IMR-90 (cell line): ENCODE measurements around the gene PPP6C. TPM values are rescaled to one million over a fixed set of nuclear protein-coding genes. Genes with fewer than 3 reads are reported as not detected.

ENCODE experiments used
- ATAC-seq: fragments of 200-7000 bp; cut with Tn5 transposase; 2 replicates; pipeline ENCODE4 v1.9.1; 2020; ENCODE audit warnings: low read depth, mild to moderate bottlenecking, moderate library complexity
- BruUV-seq: library from RNA; stranded (reverse); fragments of 400-500 nt; replicated peaks from 2 replicates; lab custom pipeline; 2021; lab: Mats Ljungman, UMichigan
- CTCF ChIA-PET: fragments of 300-600 bp; formaldehyde crosslinking; extraction: SDS; loops from one replicate; lab custom pipeline; 2021; ENCODE audit warnings: antibody characterized with exemption; lab: Yijun Ruan, JAX
- POLR2A ChIA-PET: fragments of 300-600 bp; sonication (Branson Sonifier 250); formaldehyde crosslinking; loops from one replicate; lab custom pipeline; 2022; ENCODE audit warnings: antibody characterized with exemption; ENCODE audit not compliant: unreplicated experiment; lab: Charles Lee
- DNase-seq: peaks from one replicate; pipeline ENCODE4 v3.0.0; 2013
- H2AFZ ChIP-seq: replicated peaks from 2 replicates; pipeline ENCODE3; 2013; ENCODE audit warnings: low read length, mild to moderate bottlenecking; ENCODE audit not compliant: poor library complexity
- H2AK5ac ChIP-seq: 2 replicates; pipeline ENCODE4 v1.6.1; 2013; ENCODE audit warnings: low read depth, low read length, inconsistent platforms
- H2AK9ac ChIP-seq: replicated peaks from 2 replicates; pipeline ENCODE3; 2013; ENCODE audit warnings: mild to moderate bottlenecking, low read depth, low read length, moderate library complexity; ENCODE audit not compliant: poor library complexity
- H2BK120ac ChIP-seq: 2 replicates; pipeline ENCODE4 v1.6.1; 2013; ENCODE audit warnings: low read depth, low read length, inconsistent platforms
- H2BK15ac ChIP-seq: 3 replicates; pipeline ENCODE4 v1.6.1; 2013; ENCODE audit warnings: low read depth, low read length, inconsistent platforms
- H2BK20ac ChIP-seq: 2 replicates; pipeline ENCODE4 v1.6.1; 2013; ENCODE audit warnings: low read depth, mild to moderate bottlenecking, inconsistent platforms, low read length, moderate library complexity
- H2BK5ac ChIP-seq: 2 replicates; pipeline ENCODE4 v1.6.1; 2013; ENCODE audit warnings: mild to moderate bottlenecking, low read depth, low read length, inconsistent platforms; ENCODE audit not compliant: poor library complexity, severe bottlenecking
- H3K14ac ChIP-seq: replicated peaks from 2 replicates; pipeline ENCODE4 v1.6.1; 2013; ENCODE audit warnings: low read depth, low read length, inconsistent platforms
- H3K18ac ChIP-seq: 2 replicates; pipeline ENCODE4 v1.6.1; 2013; ENCODE audit warnings: low read depth, low read length, control low read depth
- H3K23ac ChIP-seq: 2 replicates; pipeline ENCODE4 v1.6.1; 2013; ENCODE audit warnings: low read depth, low read length, inconsistent platforms
- H3K27ac ChIP-seq: 2 replicates; pipeline ENCODE4 v1.5.1; 2013; ENCODE audit warnings: mild to moderate bottlenecking, control low read depth, low read length; ENCODE audit not compliant: insufficient read depth
- H3K27me3 ChIP-seq: 2 replicates; pipeline ENCODE4 v1.6.1; 2013; ENCODE audit warnings: low read length; ENCODE audit not compliant: control insufficient read depth, insufficient read depth
- H3K36me3 ChIP-seq: 2 replicates; pipeline ENCODE4 v1.6.1; 2013; ENCODE audit warnings: low read length, mixed read lengths; ENCODE audit not compliant: control insufficient read depth, insufficient read depth
- H3K4ac ChIP-seq: 2 replicates; pipeline ENCODE4 v1.6.1; 2013; ENCODE audit warnings: low read depth, low read length, inconsistent platforms
- H3K4me1 ChIP-seq: 2 replicates; pipeline ENCODE4 v1.6.1; 2013; ENCODE audit warnings: low read length, mixed read lengths; ENCODE audit not compliant: control insufficient read depth, insufficient read depth
- H3K4me2 ChIP-seq: 2 replicates; pipeline ENCODE4 v1.6.1; 2013; ENCODE audit warnings: low read depth, mild to moderate bottlenecking, control low read depth, low read length, moderate library complexity
- H3K4me3 ChIP-seq: 2 replicates; pipeline ENCODE4 v1.5.1; 2013; ENCODE audit warnings: low read depth, mild to moderate bottlenecking, control low read depth, low read length, moderate library complexity; ENCODE audit not compliant: insufficient read depth
- H3K56ac ChIP-seq: 2 replicates; pipeline ENCODE4 v1.6.1; 2013; ENCODE audit warnings: low read length, inconsistent platforms; ENCODE audit not compliant: insufficient read depth; ENCODE audit errors: extremely low read depth
- H3K79me1 ChIP-seq, 2 experiments: 2 replicates each; pipeline ENCODE4 v1.6.1; 2013; ENCODE audit warnings: low read length in 2 of 2, inconsistent platforms in 1 of 2, low read depth in 1 of 2
- H3K9ac ChIP-seq: 2 replicates; pipeline ENCODE4 v1.6.1; 2013; ENCODE audit warnings: low read depth, low read length, control low read depth
- H3K9me1 ChIP-seq: 2 replicates; pipeline ENCODE4 v1.6.1; 2013; ENCODE audit warnings: low read length, inconsistent platforms; ENCODE audit not compliant: insufficient read depth
- H3K9me3 ChIP-seq: 2 replicates; pipeline ENCODE4 v1.6.1; 2013; ENCODE audit warnings: low read length; ENCODE audit not compliant: control insufficient read depth, insufficient read depth
- H4K20me1 ChIP-seq: 2 replicates; pipeline ENCODE4 v1.6.1; 2013; ENCODE audit warnings: low read length, inconsistent platforms; ENCODE audit not compliant: insufficient read depth
- H4K5ac ChIP-seq: 2 replicates; pipeline ENCODE4 v1.6.1; 2013; ENCODE audit warnings: mild to moderate bottlenecking, low read depth, low read length, control low read depth
- H4K8ac ChIP-seq, 2 experiments: 2 replicates each; pipeline ENCODE4 v1.6.1; 2013; ENCODE audit warnings: low read depth in 2 of 2, low read length in 2 of 2, control low read depth in 1 of 2, inconsistent platforms in 1 of 2
- H4K91ac ChIP-seq: 2 replicates; pipeline ENCODE4 v1.6.1; 2013; ENCODE audit warnings: low read depth, low read length, inconsistent platforms; ENCODE audit not compliant: insufficient read depth
- CEBPB ChIP-seq: IDR thresholded peaks from 2 replicates; pipeline ENCODE4 v1.6.1; 2012; ENCODE audit warnings: low read depth, low read length, improper control_type of control experiment
- CHD1 ChIP-seq: IDR thresholded peaks from 2 replicates; pipeline ENCODE4 v1.6.1; 2012; ENCODE audit warnings: low read depth, low read length, improper control_type of control experiment
- FOS ChIP-seq: fragments of 150-350 bp; IDR thresholded peaks from 2 replicates; pipeline ENCODE4 v1.6.1; 2016; ENCODE audit warnings: low read depth, low read length
- MXI1 ChIP-seq: IDR thresholded peaks from 2 replicates; pipeline ENCODE4 v1.6.1; 2012; ENCODE audit warnings: low read depth, mild to moderate bottlenecking, low read length, moderate library complexity, borderline replicate concordance
- NFE2L2 ChIP-seq: fragments of 150-350 bp; IDR thresholded peaks from 2 replicates; pipeline ENCODE4 v1.6.1; 2016; ENCODE audit warnings: low read depth, mild to moderate bottlenecking, low read length
- RAD21 ChIP-seq: IDR thresholded peaks from 2 replicates; pipeline ENCODE4 v1.6.1; 2012; ENCODE audit warnings: low read length, improper control_type of control experiment
- RCOR1 ChIP-seq: IDR thresholded peaks from 2 replicates; pipeline ENCODE4 v1.6.1; 2012; ENCODE audit warnings: mild to moderate bottlenecking, low read length, improper control_type of control experiment; ENCODE audit not compliant: insufficient replicate concordance
- RFX5 ChIP-seq: IDR thresholded peaks from 2 replicates; pipeline ENCODE4 v1.8.0; 2012; ENCODE audit warnings: low read depth, mild to moderate bottlenecking, low read length, moderate library complexity
- USF2 ChIP-seq: fragments of 150-350 bp; IDR thresholded peaks from 2 replicates; pipeline ENCODE4 v1.6.1; 2017; ENCODE audit warnings: mild to moderate bottlenecking, antibody characterized with exemption, low read length, low read depth
- WGBS, 2 experiments: methylation state at CpG; one replicate each; pipeline versions ENCODE4 v1.1.5 to v1.1.7; 2013; ENCODE audit warnings: missing lambda C conversion rate in 2 of 2; ENCODE audit not compliant: insufficient read length in 1 of 2; ENCODE audit errors: extremely low coverage in 2 of 2; 5-methylcytosine and 5-hydroxymethylcytosine counted together
- dilution Hi-C: fragments of 300-500 bp; cut with HindIII; formaldehyde crosslinking; loops from one replicate; pipeline ENCODE4 v1.14.3; 2018; ENCODE audit warnings: low sequenced_read_pairs; ENCODE audit not compliant: unreplicated experiment
- in situ Hi-C: fragments of 300-500 bp; cut with MboI; formaldehyde crosslinking; loops from 3 replicates; pipeline ENCODE4 v1.14.3; 2019; ENCODE audit warnings: low sequenced_read_pairs, inconsistent platforms, mixed read lengths
- intact Hi-C: fragments of 100-400 bp; cut with micrococcal nuclease; formaldehyde crosslinking; loops from 2 replicates; pipeline ENCODE4 v1.10.0; 2022
- polyA plus RNA-seq, 3 experiments: library from polyadenylated mRNA; depleted of rRNA; stranded (reverse); fragments of >200 nt; gene quantifications; 2 replicates each; pipeline ENCODE4 v1.2.3, GENCODE V29; 2012; ENCODE audit warnings: low replicate concordance in 1 of 3
- total RNA-seq: library from RNA; depleted of rRNA; stranded (reverse); fragments of >200 nt; gene quantifications from 2 replicates; pipeline ENCODE4 v1.2.3, GENCODE V29; 2012
- TF ChIP-seq, protein P1 (sequence below): fragments of 150-350 bp; IDR thresholded peaks from 2 replicates; pipeline ENCODE4 v1.6.1; 2016; ENCODE audit warnings: low read depth, mild to moderate bottlenecking, low read length, moderate library complexity, borderline replicate concordance

The PPP6C gene
- total and polyA plus RNA-seq, 2 of the 4 experiments (the other 2 are of a cell fraction) = 14.5 to 15.4 TPM

GRCh38 chr9:125156551-125156950, 33.1 kb downstream of the PPP6C start:
- Histone ChIP-seq H2AK5ac (no peak overlapping the region), H4K91ac (no peak overlapping the region), H3K4me2 (no peak overlapping the region), H2AFZ (no peak overlapping the region), H2AK9ac (no peak overlapping the region), H2BK120ac (no peak overlapping the region), H3K23ac (no peak overlapping the region), H3K4me3 (no peak overlapping the region), H4K20me1 (peaks cover 14% of the 10 kb centered on the region; the same call in 1 of the 2 replicates), H3K9me3 (no peaks in the 10 kb centered on the region), H3K4ac (no peak overlapping the region), H4K5ac (no peak overlapping the region), H4K8ac (no peak overlapping the region), H3K4me1 (peaks cover 7% of the 10 kb centered on the region), H3K79me1 (peaks cover 21 to 51% of the 10 kb centered on the region in 2 experiments), H3K27ac (no peak overlapping the region), H3K36me3 (peaks cover 23% of the 10 kb centered on the region), H3K14ac (no peak overlapping the region), H3K9me1 (0 out of 2 replicates have a peak, but pooled peaks cover 5% of the 10 kb centered on the region), H3K18ac (no peak overlapping the region), H2BK5ac (no peak overlapping the region), H2BK20ac (no peak overlapping the region), H3K9ac (no peak overlapping the region), H3K56ac (no peak overlapping the region), H3K27me3 (no peaks in the 10 kb centered on the region), H2BK15ac (no peak overlapping the region)
- ATAC-seq = no peak
- TF ChIP-seq NFE2L2 = no peak
- TF ChIP-seq, protein P1, sequence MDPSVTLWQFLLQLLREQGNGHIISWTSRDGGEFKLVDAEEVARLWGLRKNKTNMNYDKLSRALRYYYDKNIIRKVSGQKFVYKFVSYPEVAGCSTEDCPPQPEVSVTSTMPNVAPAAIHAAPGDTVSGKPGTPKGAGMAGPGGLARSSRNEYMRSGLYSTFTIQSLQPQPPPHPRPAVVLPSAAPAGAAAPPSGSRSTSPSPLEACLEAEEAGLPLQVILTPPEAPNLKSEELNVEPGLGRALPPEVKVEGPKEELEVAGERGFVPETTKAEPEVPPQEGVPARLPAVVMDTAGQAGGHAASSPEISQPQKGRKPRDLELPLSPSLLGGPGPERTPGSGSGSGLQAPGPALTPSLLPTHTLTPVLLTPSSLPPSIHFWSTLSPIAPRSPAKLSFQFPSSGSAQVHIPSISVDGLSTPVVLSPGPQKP = no peak
- no peak for TF ChIP-seq CEBPB
- no peak for TF ChIP-seq USF2
- TF ChIP-seq CHD1 = no peak
- TF ChIP-seq RCOR1 = no peak
- no peak for TF ChIP-seq FOS
- TF ChIP-seq RFX5 = no peak
- TF ChIP-seq RAD21 = no peak
- TF ChIP-seq MXI1 = no peak
- intact Hi-C loops = no loop called here
- in situ Hi-C loops = no loop called here
- dilution Hi-C loops = no loop called here
- no CpG with 5 or more reads among the region's 2 CpGs for WGBS, 2 experiments
- no TSS peak for BruUV-seq
- CTCF ChIA-PET = no interaction called here
- POLR2A ChIA-PET = no interaction called here
- DNase-seq = no peak
